H9 (cell line): ENCODE measurements around the gene PROK1. TPM values are rescaled to one million over a fixed set of nuclear protein-coding genes. Genes with fewer than 3 reads are reported as not detected.

Source experiments
- DNase-seq: peaks from one replicate; pipeline ENCODE4 v3.0.0-alpha.2; 2017
- H2AFZ ChIP-seq: one replicate; pipeline ENCODE4 v1.6.1; 2013; ENCODE audit warnings: mild to moderate bottlenecking, low read length, control low read depth, moderate library complexity
- H2AK5ac ChIP-seq: 2 replicates; pipeline ENCODE4 v1.6.1; 2013; ENCODE audit warnings: low read length, control low read depth, mixed read lengths; ENCODE audit not compliant: insufficient read length
- H2BK120ac ChIP-seq: one replicate; pipeline ENCODE4 v1.6.1; 2013; ENCODE audit warnings: low read depth, mild to moderate bottlenecking, low read length, control low read depth, inconsistent platforms; ENCODE audit not compliant: poor library complexity, severe bottlenecking
- H2BK12ac ChIP-seq: 2 replicates; pipeline ENCODE4 v1.6.1; 2013; ENCODE audit warnings: low read length, control low read depth, mixed read lengths, low read depth; ENCODE audit not compliant: insufficient read length
- H2BK15ac ChIP-seq: 2 replicates; pipeline ENCODE4 v1.6.1; 2013; ENCODE audit warnings: low read depth, low read length, control low read depth
- H2BK20ac ChIP-seq: one replicate; pipeline ENCODE4 v1.6.1; 2013; ENCODE audit warnings: low read depth, mild to moderate bottlenecking, low read length, control low read depth, inconsistent platforms; ENCODE audit not compliant: poor library complexity, severe bottlenecking
- H2BK5ac ChIP-seq: 2 replicates; pipeline ENCODE4 v1.6.1; 2013; ENCODE audit warnings: low read length, control low read depth, mixed read lengths; ENCODE audit not compliant: insufficient read length
- H3K14ac ChIP-seq: 2 replicates; pipeline ENCODE4 v1.6.1; 2013; ENCODE audit warnings: low read length, control low read depth; ENCODE audit not compliant: insufficient read depth
- H3K18ac ChIP-seq: 2 replicates; pipeline ENCODE4 v1.6.1; 2013; ENCODE audit warnings: low read depth, mild to moderate bottlenecking, mixed read lengths, low read length, control low read depth; ENCODE audit not compliant: insufficient read length
- H3K23ac ChIP-seq: 2 replicates; pipeline ENCODE4 v1.6.1; 2013; ENCODE audit warnings: low read length, control low read depth, mixed read lengths, low read depth; ENCODE audit not compliant: insufficient read length
- H3K23me2 ChIP-seq: 2 replicates; pipeline ENCODE4 v1.6.1; 2013; ENCODE audit warnings: low read depth, mild to moderate bottlenecking, mixed read lengths, low read length, control low read depth; ENCODE audit not compliant: insufficient read length, poor library complexity, severe bottlenecking
- H3K27ac ChIP-seq: 2 replicates; pipeline ENCODE4 v1.5.1; 2013; ENCODE audit warnings: low read length, control low read depth, mixed read lengths, low read depth; ENCODE audit not compliant: insufficient read length
- H3K27me3 ChIP-seq: 2 replicates; pipeline ENCODE4 v1.6.1; 2013; ENCODE audit warnings: low read length, control low read depth, inconsistent platforms; ENCODE audit not compliant: insufficient read depth
- H3K4ac ChIP-seq: 2 replicates; pipeline ENCODE4 v1.6.1; 2013; ENCODE audit warnings: low read depth, mild to moderate bottlenecking, control low read depth, inconsistent platforms, low read length, moderate library complexity
- H3K4me1 ChIP-seq: 2 replicates; pipeline ENCODE4 v1.6.1; 2013; ENCODE audit warnings: low read length, control low read depth, inconsistent platforms; ENCODE audit not compliant: insufficient read depth
- H3K4me2 ChIP-seq: 2 replicates; pipeline ENCODE4 v1.6.1; 2013; ENCODE audit warnings: low read length, control low read depth, mixed read lengths; ENCODE audit not compliant: insufficient read length, insufficient read depth
- H3K56ac ChIP-seq: 2 replicates; pipeline ENCODE4 v1.6.1; 2013; ENCODE audit warnings: low read depth, mild to moderate bottlenecking, mixed read lengths, low read length, control low read depth; ENCODE audit not compliant: insufficient read length
- H3K79me1 ChIP-seq: 2 replicates; pipeline ENCODE4 v1.6.1; 2013; ENCODE audit warnings: low read depth, mild to moderate bottlenecking, moderate library complexity, low read length, control low read depth, inconsistent platforms; ENCODE audit not compliant: insufficient read depth, poor library complexity, severe bottlenecking
- H3K79me2 ChIP-seq: 2 replicates; pipeline ENCODE4 v1.6.1; 2013; ENCODE audit warnings: low read length, control low read depth, inconsistent platforms; ENCODE audit not compliant: insufficient read depth
- H3K9ac ChIP-seq: 2 replicates; pipeline ENCODE4 v1.6.1; 2013; ENCODE audit warnings: low read length, control low read depth, mixed read lengths; ENCODE audit not compliant: insufficient read length; ENCODE audit errors: extremely low read depth
- H3K9me3 ChIP-seq: one replicate; pipeline ENCODE4 v1.6.1; 2013; ENCODE audit warnings: low read depth, low read length, inconsistent platforms; ENCODE audit not compliant: control insufficient read depth
- H3T11ph ChIP-seq: one replicate; pipeline ENCODE4 v1.6.1; 2013; ENCODE audit warnings: mild to moderate bottlenecking, low read length, control low read depth, inconsistent platforms
- H4K20me1 ChIP-seq: one replicate; pipeline ENCODE4 v1.6.1; 2013; ENCODE audit not compliant: control insufficient read depth, insufficient read length, insufficient read depth
- H4K5ac ChIP-seq: 2 replicates; pipeline ENCODE4 v1.6.1; 2013; ENCODE audit warnings: low read depth, mild to moderate bottlenecking, mixed read lengths, low read length, control low read depth; ENCODE audit not compliant: insufficient read length
- H4K8ac ChIP-seq: replicated peaks from 2 replicates; pipeline ENCODE4 v1.6.1; 2013; ENCODE audit warnings: low read length, control low read depth, mixed read lengths, low read depth; ENCODE audit not compliant: insufficient read length
- H4K91ac ChIP-seq: 2 replicates; pipeline ENCODE4 v1.6.1; 2013; ENCODE audit warnings: low read depth, mild to moderate bottlenecking, moderate library complexity, mixed read lengths, low read length, control low read depth; ENCODE audit not compliant: insufficient read length
- H3K27ac Mint-ChIP-seq, 3 experiments: 2 replicates in 2 of 3; 3 replicates in 1 of 3; pipeline ENCODE4 v1.8.0; 2020 to 2021; ENCODE audit warnings: mixed read lengths in 3 of 3, mild to moderate bottlenecking in 1 of 3, moderate library complexity in 1 of 3
- H3K27me3 Mint-ChIP-seq: 2 replicates; pipeline ENCODE4 v1.8.0; 2021; ENCODE audit warnings: low read depth, mild to moderate bottlenecking, moderate library complexity, mixed read lengths
- H3K36me3 Mint-ChIP-seq, 3 experiments: 2 replicates in 2 of 3; 3 replicates in 1 of 3; pipeline ENCODE4 v1.8.0; 2020 to 2021; ENCODE audit warnings: low read depth in 3 of 3, mixed read lengths in 3 of 3; ENCODE audit not compliant: insufficient read depth in 1 of 3
- H3K4me1 Mint-ChIP-seq, 2 experiments: 2 replicates each; pipeline ENCODE4 v1.8.0; 2020; ENCODE audit warnings: mixed read lengths in 2 of 2
- H3K4me3 Mint-ChIP-seq, 2 experiments: 2 replicates in 1 of 2; 3 replicates in 1 of 2; pipeline ENCODE4 v1.8.0; 2020 to 2021; ENCODE audit warnings: mild to moderate bottlenecking in 2 of 2, mixed read lengths in 2 of 2, moderate library complexity in 1 of 2
- H3K9me3 Mint-ChIP-seq, 2 experiments: 2 replicates in 1 of 2; 3 replicates in 1 of 2; pipeline ENCODE4 v1.8.0; 2020; ENCODE audit warnings: mild to moderate bottlenecking in 2 of 2, mixed read lengths in 2 of 2, moderate library complexity in 1 of 2
- CTCF ChIP-seq: fragments of 200-600 bp; sonication (generic); conservative IDR thresholded peaks from 3 replicates; pipeline ENCODE4 v1.8.0; 2021; ENCODE audit warnings: antibody characterized with exemption, mild to moderate bottlenecking
- WGBS: extraction: QIAGEN DNeasy Blood & Tissue Kit; methylation state at CpG from one replicate; pipeline ENCODE4 v1.1.7; 2013; ENCODE audit warnings: missing lambda C conversion rate, low lambda C conversion rate, mixed read lengths; ENCODE audit not compliant: insufficient read length; ENCODE audit errors: extremely low coverage; 5-methylcytosine and 5-hydroxymethylcytosine counted together
- total RNA-seq: library from RNA; stranded (reverse); gene quantifications from 2 replicates; pipeline ENCODE4 v1.2.1, GENCODE V29; 2021

PROK1 gene
- total RNA-seq, 1 experiment from 2014 or later: not detected

- no peak for TF ChIP-seq CTCF
- no peak overlapping the region for H3K4me3 Mint-ChIP-seq
These were observed 14.9 kb downstream of the PROK1 start for GRCh38 chr1:110465814-110466380.

More at GRCh38 chr1:110465814-110466380, 14.9 kb downstream of the PROK1 start:
- H3T11ph ChIP-seq: no peak overlapping the region
- no peaks in the 10 kb centered on the region for H3K79me1 ChIP-seq
- no peak overlapping the region for H2BK15ac ChIP-seq
- peaks cover 3% of the 10 kb centered on the region in 2 experiments; a peak in 2 of 5 replicates for H3K9me3 Mint-ChIP-seq
- no peaks in the 10 kb centered on the region for H3K79me2 ChIP-seq
- no peaks in the 10 kb centered on the region for H3K23me2 ChIP-seq
- H3K9me3 ChIP-seq: no peaks in the 10 kb centered on the region
- no peak overlapping the region for H2AFZ ChIP-seq
- H3K18ac ChIP-seq: no peak overlapping the region
- H2BK120ac ChIP-seq: no peak overlapping the region
- no peaks in the 10 kb centered on the region for H3K36me3 Mint-ChIP-seq
- H4K91ac ChIP-seq: no peak overlapping the region
- no peak overlapping the region for H2BK20ac ChIP-seq
- H3K56ac ChIP-seq: no peak overlapping the region
- no peak for DNase-seq
- no CpG with 5 or more reads among the region's 7 CpGs for WGBS
- H3K23ac ChIP-seq: no peak overlapping the region
- H3K27ac ChIP-seq: no peak overlapping the region
- no peaks in the 10 kb centered on the region for H3K27me3 ChIP-seq
- no peaks in the 10 kb centered on the region for H4K20me1 ChIP-seq
- no peak overlapping the region for H3K27ac Mint-ChIP-seq
- H2BK12ac ChIP-seq: no peak overlapping the region
- no peak overlapping the region for H2BK5ac ChIP-seq
- peaks cover 0 to 5% of the 10 kb centered on the region in 2 experiments; a peak in 3 of 4 replicates for H3K4me1 Mint-ChIP-seq
- H4K5ac ChIP-seq: no peak overlapping the region
- no peak overlapping the region for H3K4ac ChIP-seq
- no peak overlapping the region for H3K4me2 ChIP-seq
- H3K14ac ChIP-seq: no peak overlapping the region; the same call in 1 of the 2 replicates
- H4K8ac ChIP-seq: no peak overlapping the region
- peaks cover 7% of the 10 kb centered on the region for H3K27me3 Mint-ChIP-seq
- no peak overlapping the region for H3K9ac ChIP-seq
- H2AK5ac ChIP-seq: no peak overlapping the region
- no peaks in the 10 kb centered on the region for H3K4me1 ChIP-seq
